ENCODE measurements around the gene RFC2.

RFC2 gene

GRCh38 chr7:74185636-74186035 lies 68.6 kb downstream of the RFC2 start:
- DNase-seq (ENCODE audit: low spot score) = no peak
- in situ Hi-C loops (cut with MboI; ENCODE audit: low sequenced_read_pairs, unreplicated experiment) = loop anchor here (10.0 kb wide), 1 partner anchor 111 kb away; no protein-coding TSS in a partner anchor
- no peak for TF ChIP-seq CTCF (IDR thresholded peaks at IDR 0.05; ENCODE audit: borderline replicate concordance, control extremely low read depth, extremely low read depth, insufficient read depth, missing control alignments)

GRCh38 chr7:74185016-74185415 lies 69.2 kb downstream of the RFC2 start:
- no peak for TF ChIP-seq CTCF (IDR thresholded peaks at IDR 0.05; ENCODE audit: borderline replicate concordance, control extremely low read depth, extremely low read depth, insufficient read depth, missing control alignments)
- in situ Hi-C loops (cut with MboI; ENCODE audit: low sequenced_read_pairs, unreplicated experiment) = loop anchor here (10.0 kb wide), 1 partner anchor 110 kb away; no protein-coding TSS in a partner anchor
- no peak for DNase-seq (ENCODE audit: low spot score)

GRCh38 chr7:74183653-74184450 lies 70.3 kb downstream of the RFC2 start:
- in situ Hi-C loops (cut with MboI; ENCODE audit: low sequenced_read_pairs, unreplicated experiment) = loop anchor here (10.0 kb wide), 1 partner anchor 109 kb away; no protein-coding TSS in a partner anchor
- peak; percentile 16 for TF ChIP-seq CTCF (IDR thresholded peaks at IDR 0.05; ENCODE audit: borderline replicate concordance, control extremely low read depth, extremely low read depth, insufficient read depth, missing control alignments)
- DNase-seq (ENCODE audit: low spot score) = no peak

- no peak for DNase-seq (ENCODE audit: low spot score)
- no peak for TF ChIP-seq CTCF (IDR thresholded peaks at IDR 0.05; ENCODE audit: borderline replicate concordance, control extremely low read depth, extremely low read depth, insufficient read depth, missing control alignments)
- in situ Hi-C loops (cut with MboI; ENCODE audit: low sequenced_read_pairs, unreplicated experiment) = loop anchor here (10.0 kb wide), 1 partner anchor 108 kb away; no protein-coding TSS in a partner anchor
Observed at GRCh38 chr7:74183142-74183541, 71.1 kb downstream of the RFC2 start.

- TF ChIP-seq CTCF (IDR thresholded peaks at IDR 0.05; ENCODE audit: borderline replicate concordance, control extremely low read depth, extremely low read depth, insufficient read depth, missing control alignments) = no peak
Observed at GRCh38 chr7:74182453-74183090, 71.6 kb downstream of the RFC2 start.

GRCh38 chr7:74181821-74182220 lies 72.4 kb downstream of the RFC2 start:
- no peak for DNase-seq (ENCODE audit: low spot score)
- TF ChIP-seq CTCF (IDR thresholded peaks at IDR 0.05; ENCODE audit: borderline replicate concordance, control extremely low read depth, extremely low read depth, insufficient read depth, missing control alignments) = no peak
- in situ Hi-C loops (cut with MboI; ENCODE audit: low sequenced_read_pairs, unreplicated experiment) = loop anchor here (10.0 kb wide), 1 partner anchor 107 kb away; no protein-coding TSS in a partner anchor

More at GRCh38 chr7:74182453-74183090, 71.6 kb downstream of the RFC2 start:
- in situ Hi-C loops (cut with MboI; ENCODE audit: low sequenced_read_pairs, unreplicated experiment) = loop anchor here (10.0 kb wide), 1 partner anchor 108 kb away; no protein-coding TSS in a partner anchor
- no peak for DNase-seq (ENCODE audit: low spot score)
